Measurements from ENCODE around the gene RXRB. TPM values are rescaled to one million over a fixed set of nuclear protein-coding genes. Genes with fewer than 3 reads are reported as not detected.
"Not testable (repeated sequence)": the region's sequence is repeated elsewhere in the genome, so short reads cannot be mapped to it uniquely, and the experiment has no call there.

Gene RXRB
- total RNA-seq, 2 experiments from 2014 or later, result 42.9 to 45.0 TPM

DNA sequence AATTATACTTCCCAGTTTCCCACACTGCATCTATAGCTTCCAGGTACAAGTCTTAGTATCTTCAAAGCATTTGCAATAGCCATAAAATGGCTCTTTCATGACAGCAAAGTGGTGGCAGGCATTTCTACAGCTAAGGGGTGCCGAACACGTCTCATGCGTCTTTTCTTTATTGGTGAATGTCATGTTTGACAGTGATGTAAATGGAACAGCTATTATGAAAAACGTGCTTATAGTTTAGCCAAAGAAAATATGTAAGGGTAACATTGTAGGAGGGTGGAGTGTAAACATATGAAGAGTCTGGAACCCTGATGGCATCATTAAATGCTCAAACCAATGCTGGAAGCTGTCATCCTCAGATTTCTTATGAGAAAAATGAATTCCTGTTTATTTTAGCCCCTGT, 46.1 kb downstream of the RXRB start:
- Histone ChIP-seq H3K9me3 (ENCODE audit: control insufficient read depth in 1 of 2, insufficient read depth in 1 of 2, low read length in 2 of 2) (peaks cover 3 to 6% of the 10 kb centered on the region in 2 experiments), H3K27ac (ENCODE audit: low read depth in 1 of 2, low read length in 2 of 2) (no peak overlapping the region), H3K4me1 (ENCODE audit: insufficient read depth, low read length) (no peaks in the 10 kb centered on the region), H3K27me3 (ENCODE audit: control insufficient read depth in 1 of 2, insufficient read depth in 2 of 2, low read length in 2 of 2) (peaks cover under 1 to 9% of the 10 kb centered on the region in 2 experiments), H3K36me3 (ENCODE audit: insufficient read depth, low read length) (no peaks in the 10 kb centered on the region), H3K4me3 (ENCODE audit: low read length) (no peak overlapping the region)
- ChIA-PET CTCF (interaction anchor here (2.2 kb wide), 1 partner anchor 94 kb away, joined by 8 read pairs; no protein-coding TSS in a partner anchor), POLR2A (interaction anchor here (0.6 kb wide), 1 partner anchor 1252 kb away, joined by 3 read pairs; no protein-coding TSS in a partner anchor)
- H3K27ac Mint-ChIP-seq, result no peak overlapping the region
- intact Hi-C loops (cut with DNase I, micrococcal nuclease), result no loop called here
- no peak for ATAC-seq (ENCODE audit: poor library complexity)
- no peak overlapping the region for H3K4me3 Mint-ChIP-seq
- TF ChIP-seq, protein P1, sequence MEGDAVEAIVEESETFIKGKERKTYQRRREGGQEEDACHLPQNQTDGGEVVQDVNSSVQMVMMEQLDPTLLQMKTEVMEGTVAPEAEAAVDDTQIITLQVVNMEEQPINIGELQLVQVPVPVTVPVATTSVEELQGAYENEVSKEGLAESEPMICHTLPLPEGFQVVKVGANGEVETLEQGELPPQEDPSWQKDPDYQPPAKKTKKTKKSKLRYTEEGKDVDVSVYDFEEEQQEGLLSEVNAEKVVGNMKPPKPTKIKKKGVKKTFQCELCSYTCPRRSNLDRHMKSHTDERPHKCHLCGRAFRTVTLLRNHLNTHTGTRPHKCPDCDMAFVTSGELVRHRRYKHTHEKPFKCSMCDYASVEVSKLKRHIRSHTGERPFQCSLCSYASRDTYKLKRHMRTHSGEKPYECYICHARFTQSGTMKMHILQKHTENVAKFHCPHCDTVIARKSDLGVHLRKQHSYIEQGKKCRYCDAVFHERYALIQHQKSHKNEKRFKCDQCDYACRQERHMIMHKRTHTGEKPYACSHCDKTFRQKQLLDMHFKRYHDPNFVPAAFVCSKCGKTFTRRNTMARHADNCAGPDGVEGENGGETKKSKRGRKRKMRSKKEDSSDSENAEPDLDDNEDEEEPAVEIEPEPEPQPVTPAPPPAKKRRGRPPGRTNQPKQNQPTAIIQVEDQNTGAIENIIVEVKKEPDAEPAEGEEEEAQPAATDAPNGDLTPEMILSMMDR (IDR thresholded peaks at IDR 0.05), result no peak
- no peak for DNase-seq
- no peaks in the 10 kb centered on the region for H3K4me1 Mint-ChIP-seq (ENCODE audit: low read depth)
- peaks cover 24% of the 10 kb centered on the region for H3K27me3 Mint-ChIP-seq
- H3K9me3 Mint-ChIP-seq, result peaks cover 3% of the 10 kb centered on the region
- H3K36me3 Mint-ChIP-seq (ENCODE audit: low read depth), result peaks cover 3% of the 10 kb centered on the region

DNA sequence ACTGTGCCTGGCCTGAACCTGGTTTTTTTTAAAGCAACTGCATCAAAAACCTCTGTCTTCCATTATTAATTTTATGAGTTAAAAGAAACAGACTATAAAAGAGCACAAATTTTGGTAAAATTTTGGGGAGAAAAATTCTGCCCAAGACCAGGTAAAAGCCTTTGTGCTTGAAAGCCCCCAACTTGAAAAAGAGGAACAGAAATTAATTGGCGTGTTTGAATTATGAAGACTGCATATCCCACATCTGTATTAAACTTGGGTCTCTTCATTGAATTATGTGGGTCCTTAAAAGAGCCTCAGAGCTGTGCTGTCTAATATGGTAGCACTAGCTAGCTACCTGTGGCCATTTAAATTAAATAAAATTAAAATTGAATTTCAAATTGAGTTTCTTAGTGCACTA, 49.4 kb downstream of the RXRB start:
- ATAC-seq (ENCODE audit: poor library complexity), result no peak
- no peaks in the 10 kb centered on the region for H3K36me3 ChIP-seq (ENCODE audit: insufficient read depth, low read length)
- peaks cover 38% of the 10 kb centered on the region for H3K27me3 Mint-ChIP-seq
- H3K4me3 ChIP-seq (ENCODE audit: low read length), result no peak overlapping the region
- ChIA-PET POLR2A (no interaction called here), CTCF (no interaction called here)
- no peak overlapping the region for H3K27ac Mint-ChIP-seq
- no peak for DNase-seq
- H3K4me3 Mint-ChIP-seq, result no peak overlapping the region
- H3K27ac ChIP-seq (ENCODE audit: low read depth in 1 of 2, low read length in 2 of 2), result no peak overlapping the region
- no peaks in the 10 kb centered on the region for H3K4me1 ChIP-seq (ENCODE audit: insufficient read depth, low read length)
- intact Hi-C loops (cut with DNase I, micrococcal nuclease), result no loop called here
- no peaks in the 10 kb centered on the region for H3K4me1 Mint-ChIP-seq (ENCODE audit: low read depth)
- H3K36me3 Mint-ChIP-seq (ENCODE audit: low read depth), result peaks cover 3% of the 10 kb centered on the region
- H3K27me3 ChIP-seq (ENCODE audit: control insufficient read depth in 1 of 2, insufficient read depth in 2 of 2, low read length in 2 of 2), result peaks cover 7 to 15% of the 10 kb centered on the region in 2 experiments
- peaks cover 3% of the 10 kb centered on the region for H3K9me3 Mint-ChIP-seq
- TF ChIP-seq, protein P1 (IDR thresholded peaks at IDR 0.05), result no peak
- peaks cover 3 to 6% of the 10 kb centered on the region in 2 experiments for H3K9me3 ChIP-seq (ENCODE audit: control insufficient read depth in 1 of 2, insufficient read depth in 1 of 2, low read length in 2 of 2)

DNA sequence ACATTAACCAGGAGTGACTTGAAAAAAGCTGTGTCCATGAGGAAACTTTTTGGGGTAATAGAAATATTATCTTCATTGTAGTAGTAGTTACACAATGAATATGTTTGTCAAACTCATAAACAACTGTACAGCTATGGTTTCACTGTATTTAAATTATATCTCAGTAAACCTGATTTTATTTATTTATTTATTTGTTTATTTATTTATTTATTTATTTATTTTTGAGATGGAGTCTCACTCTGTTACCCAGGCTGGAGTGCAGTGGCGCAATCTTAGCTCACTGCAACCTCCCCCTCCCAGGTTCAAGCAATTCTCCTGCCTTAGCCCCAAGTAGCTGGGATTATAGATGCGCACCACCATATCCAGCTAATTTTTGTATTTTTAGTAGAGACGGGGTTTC, 49.9 kb downstream of the RXRB start:
- intact Hi-C loops (cut with DNase I, micrococcal nuclease); H3K4me1 Mint-ChIP-seq (ENCODE audit: low read depth); CTCF ChIA-PET; DNase-seq; H3K4me3 Mint-ChIP-seq; H3K9me3 Mint-ChIP-seq; H3K4me1 ChIP-seq (ENCODE audit: insufficient read depth, low read length); H3K36me3 ChIP-seq (ENCODE audit: insufficient read depth, low read length); POLR2A ChIA-PET; H3K27ac Mint-ChIP-seq; H3K36me3 Mint-ChIP-seq (ENCODE audit: low read depth); H3K27ac ChIP-seq (ENCODE audit: low read depth in 1 of 2, low read length in 2 of 2); ATAC-seq (ENCODE audit: poor library complexity); H3K9me3 ChIP-seq (ENCODE audit: control insufficient read depth in 1 of 2, insufficient read depth in 1 of 2, low read length in 2 of 2); H3K4me3 ChIP-seq (ENCODE audit: low read length): not testable (repeated sequence)
- peaks cover 7 to 15% of the 10 kb centered on the region in 2 experiments for H3K27me3 ChIP-seq (ENCODE audit: control insufficient read depth in 1 of 2, insufficient read depth in 2 of 2, low read length in 2 of 2)
- peaks cover 38% of the 10 kb centered on the region for H3K27me3 Mint-ChIP-seq
